Muscle layer of colon (tissue), 2 donors: ENCODE data around the gene RBM4B.

ENCODE experiments used
- H3K27ac ChIP-seq: one replicate; pipeline ENCODE4 v1.7.0; 2013; ENCODE audit warnings: low read depth, mild to moderate bottlenecking, low read length, moderate library complexity
- H3K27me3 ChIP-seq, 2 donors: one replicate each; pipeline ENCODE4 v1.7.0; 2013; ENCODE audit warnings: low read length in 2 of 2, mild to moderate bottlenecking in 2 of 2; ENCODE audit not compliant: insufficient read depth in 2 of 2, control insufficient read depth in 1 of 2
- H3K36me3 ChIP-seq: one replicate; pipeline ENCODE4 v1.7.0; 2013; ENCODE audit warnings: mild to moderate bottlenecking, low read length; ENCODE audit not compliant: insufficient read depth
- H3K4me1 ChIP-seq: one replicate; pipeline ENCODE4 v1.7.0; 2013; ENCODE audit warnings: mild to moderate bottlenecking, low read length; ENCODE audit not compliant: insufficient read depth
- H3K4me3 ChIP-seq, 2 donors: one replicate each; pipeline ENCODE4 v1.7.0; 2013; ENCODE audit warnings: low read length in 2 of 2, low read depth in 1 of 2, mild to moderate bottlenecking in 1 of 2, moderate library complexity in 1 of 2
- H3K9ac ChIP-seq: one replicate; pipeline ENCODE4 v1.7.0; 2013; ENCODE audit warnings: low read length
- H3K9me3 ChIP-seq: one replicate; pipeline ENCODE4 v1.7.0; 2013; ENCODE audit warnings: mild to moderate bottlenecking, low read length
- donor health status: abdominal sarcoma.
- donor health status: Adenocarcinoma of cecum.

The RBM4B gene

GRCh38 chr11:66616379-66617154, 61.1 kb downstream of the RBM4B start, which contains the start of gene RBM14:
Gene RBM14, plus strand, starts transcription at chr11:66616630. Its CDS starts 91 bp downstream, at chr11:66616721.
- Histone ChIP-seq H3K36me3 (peaks cover 14% of the 10 kb centered on the region), H3K27me3 (no peaks in the 10 kb centered on the region), H3K9ac (peak within 1 kb of the TSS; percentile 91), H3K4me3 (peak within 1 kb of the TSS; percentile 92 to 94), H3K4me1 (peaks cover 37% of the 10 kb centered on the region), H3K9me3 (no peaks in the 10 kb centered on the region), H3K27ac (peak within 1 kb of the TSS; percentile 91)
